CD4-positive, alpha-beta T cell treated with Interleukin-6 for 4 hours (primary cell): Measurements from ENCODE around the gene GMDS.

Experiments used
- DNase-seq: peaks from one replicate; pipeline ENCODE4 v3.0.0-alpha.2; 2020; ENCODE audit warnings: mixed read lengths

Gene GMDS

GRCh38 chr6:1576711-1577110 lies 668.7 kb downstream of the GMDS start:
- no peak for DNase-seq

- no peak for DNase-seq
Observed at GRCh38 chr6:1576166-1576565, 669.2 kb downstream of the GMDS start.

GRCh38 chr6:1575210-1576041 lies 670.0 kb downstream of the GMDS start:
- DNase-seq = no peak

GRCh38 chr6:1574890-1575209 lies 670.6 kb downstream of the GMDS start:
- no peak for DNase-seq

- no peak for DNase-seq
Observed at GRCh38 chr6:1574083-1574761, 671.2 kb downstream of the GMDS start.
